ENCODE data around the gene LCOR. TPM values are rescaled to one million over a fixed set of nuclear protein-coding genes. Genes with fewer than 3 reads are reported as not detected.

LCOR gene
- total and polyA plus RNA-seq, 2 of the 13 experiments (the other 11 are each of a cell fraction or from before 2014, with no cell fraction given) = 12.4 to 23.7 TPM

DNA sequence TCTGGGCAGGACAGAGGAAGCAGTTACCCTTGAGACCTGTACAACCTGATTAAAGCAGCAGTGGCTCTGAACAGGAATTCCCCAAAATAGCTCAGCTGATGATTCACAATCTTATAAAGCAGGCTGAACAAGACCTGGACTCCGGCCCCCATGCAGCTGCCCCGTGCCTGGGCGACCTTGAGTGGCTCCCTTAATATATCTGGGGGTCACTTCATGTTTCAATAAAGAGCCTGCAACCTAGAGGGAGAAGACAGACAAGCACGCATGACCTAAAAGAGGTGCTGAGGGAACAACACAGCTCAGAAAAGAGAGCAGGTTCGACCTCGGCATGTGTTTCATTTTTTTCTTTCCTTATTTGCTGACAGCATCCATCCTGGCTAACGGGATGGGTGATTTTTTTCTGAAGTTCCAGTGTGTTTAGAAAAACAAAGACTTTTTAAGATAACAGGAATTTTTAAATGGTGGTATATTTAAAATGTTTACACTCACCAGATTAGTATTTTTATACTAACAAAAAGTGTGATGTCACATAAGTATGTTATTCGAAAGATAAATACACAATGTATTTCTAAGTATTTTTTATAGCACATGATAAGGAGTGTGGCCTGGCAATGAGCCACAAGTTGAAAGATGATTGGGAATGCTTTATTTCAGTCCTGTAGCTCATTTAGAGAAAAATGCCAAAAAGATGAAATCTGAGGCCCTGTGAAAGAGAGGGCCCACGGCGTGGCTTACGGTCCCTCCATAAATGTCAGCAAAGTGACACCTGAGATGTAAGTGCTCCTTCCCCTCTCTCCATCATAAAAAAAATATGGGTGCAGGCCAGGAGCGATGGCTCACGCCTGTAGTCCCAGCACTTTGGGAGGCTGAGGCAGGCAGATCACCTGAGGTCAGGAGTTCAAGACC is 192.3 kb downstream of the LCOR start:
- H2AFZ ChIP-seq (ENCODE audit: low read length) = no peak overlapping the region
- DNase-seq (ENCODE audit: low spot score) = no peak
- no peaks in the 10 kb centered on the region for H3K79me2 ChIP-seq (ENCODE audit: insufficient read depth, low read length)
- H3K27me3 ChIP-seq (ENCODE audit: control insufficient read depth in 1 of 2, insufficient read depth in 2 of 2, low read length in 2 of 2) = peaks cover 2 to 8% of the 10 kb centered on the region in 2 experiments; a peak in 4 of 5 replicates
- H4K20me1 ChIP-seq (ENCODE audit: insufficient read depth, low read length) = no peaks in the 10 kb centered on the region
- H3K4me2 ChIP-seq (ENCODE audit: low read depth, low read length) = peak overlapping the region; percentile 46
- POLR2A ChIA-PET = interaction anchor here (1.2 to 1.6 kb wide), 2 partner anchors 21 to 23 kb away, joined by 3 read pairs; no protein-coding TSS in a partner anchor
- peak; percentile 26; the same call in 2 of the 3 replicates for ATAC-seq
- WGBS (ENCODE audit: low lambda C conversion rate) = 52% methylated on average over 10 of the region's 13 CpGs
- no peaks in the 10 kb centered on the region for H3K36me3 ChIP-seq (replicated peaks in 1 of 2; ENCODE audit: control insufficient read depth in 1 of 2, insufficient read depth in 2 of 2, low read length in 2 of 2)
- H3K27ac ChIP-seq (ENCODE audit: extremely low read length, insufficient read depth, low read length) = no peak overlapping the region
- in situ Hi-C loops (cut with HindIII; ENCODE audit: extremely low pct_ligation_motif_present, low pct_unique_long_range_greater_than_20kb) (no loop called here), intact Hi-C loops (cut with micrococcal nuclease; ENCODE audit: unreplicated experiment) (loop anchor here (1.0 to 2.0 kb wide), 2 partner anchors 42 to 260 kb away; no protein-coding TSS in a partner anchor)
- CTCF ChIA-PET (ENCODE audit: low intra/inter-chr PET ratio, low total read pairs) = interaction anchor here (1.5 kb wide), 1 partner anchor 13 kb away, joined by 3 read pairs; no protein-coding TSS in a partner anchor
- H3K9ac ChIP-seq (ENCODE audit: insufficient read depth, low read depth, low read length) = no peak overlapping the region
- no peaks in the 10 kb centered on the region for H3K9me3 ChIP-seq (ENCODE audit: low read length)
- no peak for FAIRE-seq
- peaks cover 65% of the 10 kb centered on the region for H3K4me1 ChIP-seq (ENCODE audit: insufficient read depth, low read length)
- BruUV-seq (replicated peaks) = no TSS peak
- H3K4me3 ChIP-seq (replicated peaks in 1 of 3; ENCODE audit: insufficient read depth in 1 of 3, low read depth in 2 of 3, low read length in 3 of 3) = peak overlapping the region in 2 of 3 experiments; percentile 11 to 15; a peak in 2 of 6 replicates
- peak; percentile 51 for TF ChIP-seq HNF4A (CRISPR knock-in tag; IDR thresholded peaks at IDR 0.05)
- TF ChIP-seq SNRNP70 (IDR thresholded peaks at IDR 0.05; ENCODE audit: low read depth, low read length) = no peak
- TF ChIP-seq MED1 (CRISPR knock-in tag; IDR thresholded peaks at IDR 0.05) = peak; percentile 66
- no peak for TF ChIP-seq HIVEP1 (CRISPR knock-in tag; IDR thresholded peaks at IDR 0.05)
- no peak for TF ChIP-seq ZNF225 (CRISPR knock-in tag; IDR thresholded peaks at IDR 0.05)
- TF ChIP-seq ZNF367 (CRISPR knock-in tag; IDR thresholded peaks at IDR 0.05; ENCODE audit: borderline replicate concordance) = no peak
- no peak for TF ChIP-seq NFE2 (CRISPR knock-in tag; IDR thresholded peaks at IDR 0.05)
- no peak for TF ChIP-seq FOXK2 (IDR thresholded peaks at IDR 0.05)
- no peak for TF ChIP-seq ZFP1 (CRISPR knock-in tag; IDR thresholded peaks at IDR 0.05)
- no peak for TF ChIP-seq TARDBP (CRISPR knock-in tag; IDR thresholded peaks at IDR 0.05)
- TF ChIP-seq ZNF44 (CRISPR knock-in tag; IDR thresholded peaks at IDR 0.05) = no peak
- no peak for TF ChIP-seq ZNF546 (CRISPR knock-in tag; conservative IDR thresholded peaks at IDR 0.05)
- TF ChIP-seq, protein P1, sequence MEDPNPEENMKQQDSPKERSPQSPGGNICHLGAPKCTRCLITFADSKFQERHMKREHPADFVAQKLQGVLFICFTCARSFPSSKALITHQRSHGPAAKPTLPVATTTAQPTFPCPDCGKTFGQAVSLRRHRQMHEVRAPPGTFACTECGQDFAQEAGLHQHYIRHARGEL (CRISPR knock-in tag; IDR thresholded peaks at IDR 0.05) = no peak
- TF ChIP-seq MEF2D (CRISPR knock-in tag; IDR thresholded peaks at IDR 0.05) = peak; percentile 75; the same call in 1 of the 2 replicates
- TF ChIP-seq ZNF570 (CRISPR knock-in tag; IDR thresholded peaks at IDR 0.05; ENCODE audit: borderline replicate concordance) = no peak
- TF ChIP-seq FOSL2 (CRISPR knock-in tag; IDR thresholded peaks at IDR 0.05) = peak; percentile 85
- no peak for TF ChIP-seq ZNF788 (CRISPR knock-in tag; IDR thresholded peaks at IDR 0.05; ENCODE audit: borderline replicate concordance)
- TF ChIP-seq ZNF343 (CRISPR knock-in tag; IDR thresholded peaks at IDR 0.05) = no peak
- TF ChIP-seq NFRKB (IDR thresholded peaks at IDR 0.05) = no peak
- TF ChIP-seq NR2F6 (IDR thresholded peaks at IDR 0.05) = no peak
- 0 out of 2 replicates have a peak, but pooled peaks have one; percentile 22 for TF ChIP-seq NR2F6 (CRISPR knock-in tag; IDR thresholded peaks at IDR 0.05)
- TF ChIP-seq, protein P2, sequence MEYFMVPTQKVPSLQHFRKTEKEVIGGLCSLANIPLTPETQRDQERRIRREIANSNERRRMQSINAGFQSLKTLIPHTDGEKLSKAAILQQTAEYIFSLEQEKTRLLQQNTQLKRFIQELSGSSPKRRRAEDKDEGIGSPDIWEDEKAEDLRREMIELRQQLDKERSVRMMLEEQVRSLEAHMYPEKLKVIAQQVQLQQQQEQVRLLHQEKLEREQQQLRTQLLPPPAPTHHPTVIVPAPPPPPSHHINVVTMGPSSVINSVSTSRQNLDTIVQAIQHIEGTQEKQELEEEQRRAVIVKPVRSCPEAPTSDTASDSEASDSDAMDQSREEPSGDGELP (IDR thresholded peaks at IDR 0.05; ENCODE audit: borderline replicate concordance, low read depth) = peak; percentile 64; the same call in 1 of the 2 replicates
- TF ChIP-seq, protein P3, sequence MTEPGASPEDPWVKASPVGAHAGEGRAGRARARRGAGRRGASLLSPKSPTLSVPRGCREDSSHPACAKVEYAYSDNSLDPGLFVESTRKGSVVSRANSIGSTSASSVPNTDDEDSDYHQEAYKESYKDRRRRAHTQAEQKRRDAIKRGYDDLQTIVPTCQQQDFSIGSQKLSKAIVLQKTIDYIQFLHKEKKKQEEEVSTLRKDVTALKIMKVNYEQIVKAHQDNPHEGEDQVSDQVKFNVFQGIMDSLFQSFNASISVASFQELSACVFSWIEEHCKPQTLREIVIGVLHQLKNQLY (CRISPR knock-in tag; IDR thresholded peaks at IDR 0.05) = peak; percentile 96
- no peak for TF ChIP-seq PRMT3 (CRISPR knock-in tag; IDR thresholded peaks at IDR 0.05; ENCODE audit: borderline replicate concordance, low read depth)
- TF ChIP-seq HDAC1 (CRISPR knock-in tag; IDR thresholded peaks at IDR 0.05) = 0 out of 2 replicates have a peak, but pooled peaks have one; percentile 15
- TF ChIP-seq JARID2 (CRISPR knock-in tag; IDR thresholded peaks at IDR 0.05; ENCODE audit: insufficient replicate concordance) = no peak
- peak; percentile 24; the same call in 1 of the 2 replicates for TF ChIP-seq SAP130 (CRISPR knock-in tag; IDR thresholded peaks at IDR 0.05; ENCODE audit: low read depth)
